GF-D8 (cell line): ENCODE measurements around the gene FRMD4A.

Experiments used
- DNase-seq: peaks from one replicate; lab custom pipeline; 2025; lab: John Stamatoyannopoulos, UW

The FRMD4A gene

DNA sequence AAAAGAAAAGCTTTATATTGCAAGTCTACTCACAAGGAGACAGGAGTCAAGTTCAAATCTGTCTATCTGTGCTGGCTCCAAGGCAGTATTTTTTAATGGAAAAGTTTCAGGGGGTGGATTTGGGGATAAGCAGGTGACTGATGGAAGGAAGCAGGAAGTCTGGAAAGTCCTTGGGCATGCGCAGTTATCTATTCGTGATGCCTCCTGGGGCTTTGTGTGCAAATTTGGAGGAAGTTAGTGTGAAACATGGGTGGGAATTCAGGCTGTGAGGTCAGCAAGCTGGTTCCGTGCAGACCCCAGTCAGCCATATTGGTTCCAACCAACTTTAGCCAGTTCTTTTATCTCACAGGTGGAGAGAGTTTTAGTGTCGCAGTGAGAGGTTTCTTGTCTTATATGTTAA lies 140.0 kb downstream of the FRMD4A start:
- no peak for DNase-seq

DNA sequence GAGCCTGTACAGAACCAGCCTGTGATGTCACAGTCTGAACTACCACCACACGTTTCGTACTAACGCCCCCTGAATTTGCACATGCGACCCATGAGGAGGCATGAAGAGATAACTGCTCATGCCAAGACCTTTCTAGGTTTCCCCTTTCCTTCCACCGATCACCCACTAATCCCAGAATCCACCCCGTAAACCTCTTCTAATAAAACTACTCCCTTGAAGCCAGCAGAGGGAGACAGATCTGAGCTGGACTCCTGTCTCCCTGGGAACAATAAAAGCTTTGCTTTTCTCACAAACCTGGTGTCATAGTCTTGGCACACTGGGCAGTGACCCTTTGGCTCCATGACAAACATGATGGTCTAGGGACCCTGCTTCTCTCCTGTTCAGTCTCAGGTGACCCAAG lies 144.5 kb downstream of the FRMD4A start:
- no peak for DNase-seq

DNA sequence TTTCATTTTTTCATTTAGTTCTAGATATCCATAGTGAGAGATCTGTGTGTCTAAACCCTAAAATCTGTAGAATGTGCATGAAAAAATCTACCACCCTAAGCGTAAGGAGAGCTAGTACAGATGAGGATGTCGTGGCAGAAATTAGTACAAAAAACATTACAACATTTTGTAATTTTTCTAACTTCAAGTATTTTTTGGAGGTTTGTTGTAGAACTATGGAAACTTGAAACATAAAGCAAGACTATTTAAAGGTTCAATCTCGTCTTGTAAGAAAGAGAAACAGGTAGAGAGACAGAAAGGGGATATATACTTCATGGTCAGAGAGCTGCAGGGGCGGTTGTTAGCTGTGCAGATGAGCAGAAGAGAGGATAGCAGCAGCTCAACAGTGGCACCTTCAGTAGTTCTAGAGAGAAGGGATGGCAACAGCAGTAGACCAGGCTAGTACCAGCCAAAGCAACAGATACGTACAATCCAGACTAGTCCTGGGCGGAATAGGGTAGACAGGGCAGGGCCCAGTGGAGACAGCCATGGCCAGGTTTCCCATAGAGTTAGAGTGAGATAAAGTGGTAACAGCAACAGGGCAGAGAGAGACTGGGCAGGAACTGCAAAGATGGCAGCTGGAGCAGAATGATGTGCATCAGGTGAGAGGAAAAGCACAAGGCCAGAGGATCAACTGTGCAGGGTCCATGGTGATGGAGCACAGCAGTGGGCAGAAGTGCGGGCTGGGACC lies 145.2 kb downstream of the FRMD4A start:
- DNase-seq: peak; percentile 19

DNA sequence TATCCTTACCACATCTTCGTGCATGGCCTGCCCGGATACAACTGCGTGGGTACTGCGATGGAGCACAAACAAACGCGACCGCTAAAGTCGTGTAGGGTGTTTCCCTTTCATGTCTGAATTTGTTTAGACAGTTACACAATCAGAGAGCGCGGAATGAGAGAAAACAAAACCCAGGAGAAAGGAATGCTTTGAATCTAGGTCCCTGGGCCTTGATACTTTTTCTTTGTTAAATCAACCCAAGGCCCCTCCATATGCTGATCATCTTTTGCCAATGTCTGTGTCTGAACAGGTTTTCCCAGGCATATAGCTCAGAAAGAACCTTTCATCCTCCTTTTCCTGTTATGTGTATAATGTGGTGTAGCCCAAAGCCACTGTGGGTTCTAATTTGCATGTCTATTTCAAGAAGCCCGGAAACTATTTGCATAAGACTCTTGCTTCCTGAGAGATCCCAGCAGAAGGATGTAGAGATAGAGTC lies 145.8 kb downstream of the FRMD4A start:
- no peak for DNase-seq

DNA sequence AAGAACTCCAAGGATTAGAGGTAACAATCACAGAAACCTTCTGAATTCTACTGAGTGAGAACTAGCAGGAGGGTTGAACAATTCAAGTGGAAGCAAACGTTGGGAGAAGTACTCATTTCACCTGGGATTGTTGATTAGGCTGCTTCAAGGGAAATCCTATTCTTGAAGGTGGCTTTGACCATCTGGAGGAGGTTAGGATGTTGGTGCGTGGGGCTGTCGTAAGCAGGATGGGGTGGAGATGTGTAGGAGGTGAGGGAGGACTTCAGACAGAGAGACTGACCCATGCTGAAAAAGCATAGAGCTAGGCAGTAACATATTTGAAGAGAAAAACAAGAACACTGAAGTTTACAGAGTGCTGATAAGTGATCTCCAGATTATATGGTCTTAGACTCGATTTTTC lies 147.9 kb downstream of the FRMD4A start:
- DNase-seq: no peak

DNA sequence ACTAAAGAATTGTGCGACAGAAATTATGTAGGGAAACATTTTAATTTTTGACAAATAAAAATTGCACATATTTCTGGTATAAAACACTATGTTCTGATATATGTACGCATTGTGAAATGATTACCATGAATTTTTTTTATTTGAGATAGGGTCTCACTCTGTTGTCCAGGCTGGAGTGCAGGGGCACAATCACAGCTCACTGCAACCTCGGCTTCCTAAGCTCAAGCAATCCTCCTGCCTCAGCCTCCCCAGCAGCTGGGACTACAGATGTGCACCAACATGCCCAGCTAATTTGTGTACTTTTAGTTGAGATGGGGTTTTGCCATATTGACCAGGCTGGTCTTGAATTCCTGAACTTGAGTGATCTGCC lies 149.2 kb downstream of the FRMD4A start:
- no peak for DNase-seq

DNA sequence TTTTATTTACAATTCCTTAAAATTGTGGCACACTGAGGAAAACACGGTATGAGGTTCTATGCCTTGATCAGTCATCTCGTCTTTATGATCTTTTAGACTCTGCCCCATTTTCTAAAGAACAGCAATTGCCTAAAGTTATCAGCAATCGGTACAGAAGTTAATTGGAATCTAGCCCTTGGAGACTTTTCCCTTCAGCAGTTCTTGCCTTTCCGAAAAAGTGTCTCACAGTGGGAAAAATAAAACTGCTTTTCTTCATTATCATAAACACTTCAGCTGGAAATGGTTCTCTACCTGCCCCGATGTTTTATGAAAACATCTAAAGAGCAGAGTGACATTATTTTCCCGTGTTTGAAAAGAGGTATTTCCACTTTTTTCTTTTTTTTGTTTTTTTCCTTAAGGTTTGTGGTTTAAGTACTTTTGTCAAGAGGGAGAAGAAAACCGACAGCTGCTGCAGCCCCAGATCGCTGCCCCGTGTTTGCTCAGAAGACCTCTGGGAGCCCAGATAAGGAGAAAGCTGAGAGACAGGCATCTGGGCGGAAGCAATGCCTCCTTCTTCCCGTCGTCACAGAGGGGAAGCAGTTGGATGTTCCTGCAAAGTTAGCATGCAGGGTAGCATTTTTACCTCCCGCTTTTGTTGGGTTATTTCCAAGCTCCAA lies 149.7 kb downstream of the FRMD4A start:
- no peak for DNase-seq

DNA sequence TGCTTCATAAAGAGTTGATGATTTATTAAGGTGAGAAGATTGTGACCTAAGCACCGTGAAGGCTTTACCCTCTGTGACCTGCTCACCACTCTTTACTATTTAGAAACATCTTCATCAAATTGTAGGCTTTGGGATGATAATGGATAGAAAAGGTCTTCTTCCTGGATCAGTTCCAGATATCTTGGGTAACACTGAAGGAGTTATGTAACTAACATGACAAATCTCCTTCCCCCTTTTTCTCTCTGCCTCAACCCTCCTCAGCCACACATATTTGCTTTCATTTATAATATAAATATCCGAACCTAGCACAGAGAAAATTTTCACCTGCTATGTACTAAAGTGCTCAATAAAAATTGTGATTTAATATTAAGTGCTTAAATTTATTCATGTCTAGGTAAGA lies 151.5 kb downstream of the FRMD4A start:
- no peak for DNase-seq

DNA sequence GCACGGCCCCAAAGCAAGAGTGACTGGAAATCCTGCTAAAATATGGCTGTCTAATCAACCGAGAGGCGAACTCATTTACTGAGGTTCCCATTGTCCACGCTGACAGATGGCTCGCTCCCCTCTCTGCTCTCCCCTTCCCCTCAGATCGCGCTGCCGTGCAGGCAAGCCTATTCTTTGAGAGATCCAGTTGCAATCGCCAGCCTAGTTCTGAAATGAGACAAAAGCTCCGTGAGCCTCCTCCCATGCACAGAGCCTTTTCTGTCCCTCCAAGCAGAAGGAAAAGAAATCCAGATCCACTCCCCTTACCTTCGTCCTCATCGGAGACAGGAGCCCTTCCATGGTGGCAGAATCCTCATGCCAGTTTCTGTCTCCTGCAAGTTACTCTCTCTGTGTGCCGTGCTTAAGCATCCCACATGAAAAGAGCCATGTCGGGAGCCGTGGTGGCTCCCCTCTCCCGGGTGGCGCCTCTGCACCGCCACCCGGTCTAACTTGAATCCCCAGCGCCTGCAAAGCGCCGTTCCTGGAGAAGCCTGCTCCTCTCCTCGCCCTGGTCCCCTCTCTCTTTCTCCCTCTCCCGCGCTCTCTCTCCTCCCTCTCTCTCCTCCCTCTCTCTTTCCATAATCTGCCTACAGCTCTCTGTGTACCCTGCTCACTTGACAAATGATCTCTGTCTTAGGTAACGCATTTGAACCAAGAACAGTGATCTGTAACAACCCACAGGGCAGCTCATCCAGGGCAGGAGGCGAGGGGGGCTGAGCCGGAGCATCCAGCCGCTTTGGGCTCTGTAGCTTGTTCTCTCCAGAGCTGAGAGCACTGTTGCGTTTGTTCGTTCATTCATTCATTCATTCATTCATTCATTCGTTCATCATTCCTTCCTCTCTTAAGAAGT lies 156.8 kb downstream of the FRMD4A start:
- no peak for DNase-seq

DNA sequence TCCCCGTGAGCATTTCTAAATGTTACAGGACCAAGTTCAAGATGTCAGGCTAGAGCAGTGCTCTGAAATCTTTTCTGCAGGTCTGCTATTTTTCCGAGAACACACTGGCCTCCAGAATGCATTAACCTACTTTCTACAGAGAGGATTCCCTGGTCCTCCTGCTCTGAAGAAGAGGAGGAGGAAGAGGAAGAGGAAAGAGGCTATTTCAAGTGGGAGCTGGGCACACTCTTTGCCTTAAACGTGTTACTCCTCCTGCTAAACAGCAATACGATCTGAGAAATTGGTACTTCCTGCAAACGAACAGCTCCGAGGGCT lies 157.4 kb downstream of the FRMD4A start:
- DNase-seq: no peak

DNA sequence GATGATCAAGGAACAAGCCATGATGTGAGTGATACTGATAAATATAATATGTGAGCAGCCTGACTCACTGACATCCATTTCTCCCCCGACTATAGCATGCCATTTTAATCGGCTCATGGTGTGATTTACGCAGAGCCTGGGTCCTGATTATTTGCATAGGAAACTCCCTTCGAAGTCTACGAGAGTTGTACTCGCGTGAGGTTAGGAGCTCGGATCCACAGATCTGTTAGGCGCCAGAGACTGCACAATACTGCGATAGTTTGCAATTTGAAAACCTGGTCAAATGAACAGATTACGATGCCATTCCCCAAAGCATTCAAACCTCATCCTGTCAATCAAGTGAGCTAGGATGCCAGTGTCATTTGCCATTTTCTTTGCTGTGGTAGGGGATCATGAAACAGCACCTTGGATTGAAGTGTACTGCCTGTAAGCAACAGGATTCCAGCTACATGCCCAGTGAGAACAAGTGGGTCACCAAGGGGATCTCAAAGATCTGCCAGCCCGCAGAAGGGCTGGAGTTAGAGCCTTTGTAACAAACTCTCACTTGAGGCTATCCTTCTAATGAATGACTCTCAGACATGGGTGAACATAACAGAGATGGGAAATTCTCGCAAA lies 158.3 kb downstream of the FRMD4A start:
- no peak for DNase-seq

DNA sequence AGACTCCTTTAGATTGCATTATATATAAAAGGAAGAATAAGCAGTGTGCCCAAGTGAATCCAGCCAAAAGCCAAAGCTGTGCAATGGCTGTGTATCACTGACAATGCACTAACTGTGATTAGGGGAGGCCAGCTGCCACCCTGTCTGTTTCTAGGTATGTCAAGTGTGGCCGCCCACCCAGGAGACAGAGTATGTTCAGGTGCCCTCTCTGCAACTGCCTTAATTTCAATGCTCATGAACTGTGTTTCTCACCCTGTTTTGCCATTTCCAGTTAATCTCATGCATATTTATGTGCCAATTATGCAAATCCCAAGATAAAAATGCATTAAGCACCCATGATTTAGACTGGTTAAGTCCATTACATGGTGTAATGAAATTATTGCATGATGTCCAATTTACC lies 159.4 kb downstream of the FRMD4A start:
- no peak for DNase-seq

DNA sequence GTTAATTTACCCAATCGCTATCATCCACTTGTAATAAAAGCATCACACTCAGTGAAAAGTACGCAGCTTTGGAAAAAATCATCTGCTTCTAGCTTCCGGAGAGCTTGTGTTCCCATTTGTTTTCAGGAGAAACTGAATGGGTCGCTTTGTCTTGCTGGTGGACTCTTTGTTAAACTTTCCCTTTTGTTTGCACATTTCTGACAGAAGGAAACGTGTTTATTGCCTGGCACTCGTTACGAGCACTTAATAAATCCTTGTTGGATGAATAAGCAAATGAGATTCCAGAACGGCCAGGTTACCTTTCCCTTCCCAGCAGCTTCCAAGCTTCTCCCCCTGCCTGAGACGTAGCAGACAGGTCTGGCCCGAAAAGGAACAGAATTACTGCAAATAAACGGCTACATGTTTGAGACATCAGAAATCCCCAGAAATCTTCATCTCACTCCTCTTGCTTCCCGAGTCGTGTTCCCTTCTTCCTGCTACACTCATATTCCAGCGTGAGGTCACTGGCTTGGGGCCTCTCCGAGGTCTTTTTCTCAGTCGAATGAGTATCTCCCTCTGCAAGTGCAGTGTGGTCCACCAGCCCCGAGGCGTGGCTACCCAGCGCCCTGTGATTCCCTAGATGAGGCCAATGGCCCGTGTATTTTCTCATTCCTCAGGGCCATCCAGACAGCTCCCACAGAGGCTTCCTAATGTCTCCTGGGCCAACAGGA lies 167.2 kb downstream of the FRMD4A start:
- DNase-seq: no peak

DNA sequence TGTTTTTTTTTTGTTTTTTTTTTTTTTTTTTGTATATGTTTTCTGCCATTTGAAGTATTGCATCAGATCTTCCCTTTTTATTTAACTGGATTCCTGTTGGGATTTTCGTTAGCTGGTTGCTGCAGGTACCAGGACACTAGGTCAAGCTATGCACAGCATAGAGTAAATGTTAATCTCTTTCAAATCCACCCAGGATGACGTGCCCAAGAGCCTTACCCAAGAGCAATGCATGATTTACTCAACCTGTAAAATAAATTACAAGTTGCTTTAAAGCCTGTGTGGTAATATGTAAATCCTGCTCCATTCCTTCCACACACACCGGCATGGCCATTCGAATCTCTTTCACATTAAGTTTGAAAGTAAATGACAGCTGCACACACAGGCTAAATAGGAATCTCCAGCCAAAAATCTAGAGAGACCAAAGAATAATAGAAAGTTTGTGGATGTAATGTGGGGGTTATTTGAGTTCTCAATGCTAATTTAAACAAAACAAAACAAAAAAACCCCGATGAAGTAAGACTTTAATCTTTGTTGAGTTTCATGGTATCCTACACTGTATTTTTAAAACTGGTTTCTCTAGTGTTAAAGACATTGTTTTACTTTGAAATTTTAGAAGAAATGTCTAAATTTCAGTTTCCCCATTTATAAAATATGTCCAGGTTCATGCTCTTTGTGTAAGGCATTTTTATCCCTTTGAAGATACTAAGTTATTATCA lies 167.9 kb downstream of the FRMD4A start:
- no peak for DNase-seq

DNA sequence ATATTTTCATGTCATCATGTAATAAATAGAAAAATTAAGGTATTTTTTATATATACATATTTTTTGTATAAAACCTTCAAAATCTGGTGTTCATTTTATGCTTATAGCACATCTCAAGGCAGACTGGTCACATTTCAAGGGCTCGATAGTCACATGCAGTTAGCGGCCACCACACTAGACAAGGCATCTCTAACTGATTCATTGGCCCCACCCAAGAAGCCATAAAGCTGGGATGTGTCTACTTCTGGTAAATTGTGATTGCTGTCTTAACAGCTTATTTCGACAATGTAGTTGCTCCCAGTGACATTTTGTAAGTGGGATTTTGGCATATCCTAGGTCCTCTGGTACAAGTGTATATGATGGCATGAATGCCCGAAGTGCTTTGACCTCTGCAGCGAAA lies 168.7 kb downstream of the FRMD4A start:
- no peak for DNase-seq

DNA sequence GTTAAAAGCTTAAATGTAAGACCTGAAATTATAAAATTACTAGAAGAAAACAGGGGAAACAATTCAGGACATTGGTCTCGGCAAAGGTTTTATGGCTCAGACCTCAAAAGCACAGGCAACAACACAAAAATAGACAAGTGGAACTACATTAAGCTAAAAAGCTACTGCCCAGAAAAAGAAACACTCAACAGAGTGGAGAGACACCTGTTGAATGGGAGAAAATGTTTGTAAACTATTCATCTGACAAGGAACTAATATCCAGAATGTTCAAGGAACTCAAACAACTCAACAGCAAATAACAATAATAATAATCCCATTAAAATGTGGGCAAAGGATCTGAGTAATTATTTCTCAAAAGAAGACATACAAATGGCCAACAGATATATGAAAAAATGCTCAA lies 170.4 kb downstream of the FRMD4A start:
- DNase-seq: no peak

DNA sequence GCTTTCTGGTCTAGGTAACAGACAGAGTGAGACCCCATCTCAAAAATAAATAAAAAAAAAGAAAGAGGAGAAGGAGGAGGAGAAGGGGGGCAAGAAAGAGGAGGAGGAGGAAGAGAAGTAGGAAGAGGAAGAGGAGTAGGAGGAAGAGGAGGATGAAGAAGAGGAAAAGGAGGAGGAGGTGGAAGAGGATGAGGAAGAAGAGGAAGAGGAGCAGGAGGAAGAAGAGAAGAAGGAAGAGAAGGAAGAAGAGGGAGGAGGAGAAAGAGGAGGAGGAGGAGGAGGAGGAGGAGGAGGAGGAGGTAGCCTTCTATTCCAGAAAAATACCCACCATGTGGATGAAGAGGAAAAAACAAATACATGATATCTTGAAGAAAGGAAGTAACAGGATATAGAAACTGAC lies 172.1 kb downstream of the FRMD4A start:
- DNase-seq: no peak

DNA sequence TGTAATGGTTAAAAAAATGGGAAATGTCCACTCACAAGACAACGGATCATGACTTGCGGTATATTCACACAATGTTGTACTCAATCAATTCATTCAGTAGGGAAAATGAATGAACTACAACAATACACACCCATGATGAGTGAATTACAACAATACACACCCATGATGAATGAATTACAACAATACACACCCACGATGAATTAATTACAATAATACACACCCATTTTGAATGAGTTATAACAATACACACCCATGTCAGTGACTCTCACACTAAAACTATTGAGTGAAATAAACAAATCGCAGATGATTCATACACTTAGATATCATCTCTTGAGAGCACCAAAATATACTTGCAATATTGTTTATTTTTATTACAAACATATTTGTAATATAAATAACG lies 174.6 kb downstream of the FRMD4A start:
- DNase-seq: no peak

DNA sequence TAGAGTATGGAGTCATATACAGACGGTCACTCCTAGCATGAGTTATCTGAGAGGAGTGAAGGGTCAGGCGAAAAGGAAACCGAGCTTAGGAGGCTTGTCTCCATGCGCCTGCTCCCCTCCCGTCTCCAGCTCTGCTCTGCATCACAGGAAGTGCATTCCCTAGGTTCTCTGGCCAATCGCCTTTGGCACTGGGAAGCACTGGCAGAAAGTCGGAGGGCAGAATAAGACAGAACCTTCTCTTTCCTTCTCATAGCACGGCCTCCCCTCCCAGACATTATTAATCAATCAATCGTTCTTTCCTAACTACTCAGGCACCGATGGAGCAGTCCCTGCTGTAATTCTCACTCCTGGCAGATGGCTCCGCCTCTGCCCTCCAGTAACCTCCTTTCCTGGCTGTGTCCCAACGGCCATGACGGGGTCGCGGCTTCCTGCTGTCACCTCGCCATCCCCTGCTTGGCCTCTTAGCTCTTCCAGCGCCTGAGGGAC lies 177.1 kb downstream of the FRMD4A start:
- DNase-seq: no peak

DNA sequence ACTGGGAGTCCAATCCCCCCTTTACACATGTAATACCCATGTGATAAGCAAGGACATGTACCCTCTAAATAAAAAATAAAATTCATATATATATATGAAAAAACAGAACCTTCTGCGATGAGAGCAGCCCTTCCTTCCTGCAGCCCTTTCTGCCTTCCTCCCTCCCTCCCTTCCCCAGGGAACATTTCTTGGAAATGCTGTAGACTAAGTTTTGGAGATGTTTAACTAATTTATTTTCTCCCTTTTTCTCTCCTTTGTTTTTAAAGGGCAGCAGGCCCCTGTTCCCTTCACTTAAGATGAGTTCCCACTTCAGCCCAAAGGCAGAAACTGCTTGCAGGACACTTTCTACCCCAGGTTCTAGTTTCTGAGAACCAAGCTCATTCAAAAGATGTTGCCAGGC lies 179.2 kb downstream of the FRMD4A start:
- DNase-seq: no peak

DNA sequence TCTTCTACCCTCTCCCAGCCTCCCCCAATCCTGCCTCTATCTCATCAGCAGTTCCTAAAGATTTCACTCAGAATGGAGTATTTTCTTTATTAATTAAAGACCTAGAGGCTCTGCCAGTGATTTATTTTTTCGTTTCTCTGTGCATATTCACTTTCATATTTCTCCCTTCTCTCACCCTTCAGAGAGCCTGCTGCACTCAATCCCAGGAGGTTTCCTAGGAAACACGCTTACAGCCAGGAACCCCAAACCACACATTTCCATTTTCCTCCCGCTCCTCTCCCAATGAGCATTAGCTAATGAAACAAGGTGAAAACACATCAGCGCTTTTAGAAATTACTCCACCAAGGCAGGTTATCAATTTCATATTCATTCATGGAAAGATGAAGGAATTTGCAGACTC lies 180.2 kb downstream of the FRMD4A start:
- DNase-seq: no peak
